HUES6 (cell line): ENCODE measurements around the gene KIF26A.

Experiments
- H3K27ac ChIP-seq: 2 replicates; pipeline ENCODE4 v1.7.0; 2013; ENCODE audit warnings: low read depth, mild to moderate bottlenecking, low read length, inconsistent platforms
- H3K27me3 ChIP-seq: 2 replicates; pipeline ENCODE4 v1.6.1; 2013; ENCODE audit warnings: low read length; ENCODE audit not compliant: control insufficient read depth, insufficient read depth
- H3K36me3 ChIP-seq: 2 replicates; pipeline ENCODE4 v1.6.1; 2013; ENCODE audit warnings: low read length; ENCODE audit not compliant: control insufficient read depth, insufficient read depth
- H3K4me1 ChIP-seq: 2 replicates; pipeline ENCODE4 v1.6.1; 2013; ENCODE audit warnings: low read length; ENCODE audit not compliant: control insufficient read depth, insufficient read depth
- H3K4me3 ChIP-seq: 2 replicates; pipeline ENCODE4 v1.5.1; 2013; ENCODE audit warnings: low read depth, low read length
- H3K9ac ChIP-seq: one replicate; pipeline ENCODE4 v1.6.1; 2013; ENCODE audit warnings: mild to moderate bottlenecking, low read length
- H3K9me3 ChIP-seq: 2 replicates; pipeline ENCODE4 v1.6.1; 2013; ENCODE audit warnings: low read depth, low read length; ENCODE audit not compliant: control insufficient read depth, insufficient read depth

The KIF26A gene

DNA sequence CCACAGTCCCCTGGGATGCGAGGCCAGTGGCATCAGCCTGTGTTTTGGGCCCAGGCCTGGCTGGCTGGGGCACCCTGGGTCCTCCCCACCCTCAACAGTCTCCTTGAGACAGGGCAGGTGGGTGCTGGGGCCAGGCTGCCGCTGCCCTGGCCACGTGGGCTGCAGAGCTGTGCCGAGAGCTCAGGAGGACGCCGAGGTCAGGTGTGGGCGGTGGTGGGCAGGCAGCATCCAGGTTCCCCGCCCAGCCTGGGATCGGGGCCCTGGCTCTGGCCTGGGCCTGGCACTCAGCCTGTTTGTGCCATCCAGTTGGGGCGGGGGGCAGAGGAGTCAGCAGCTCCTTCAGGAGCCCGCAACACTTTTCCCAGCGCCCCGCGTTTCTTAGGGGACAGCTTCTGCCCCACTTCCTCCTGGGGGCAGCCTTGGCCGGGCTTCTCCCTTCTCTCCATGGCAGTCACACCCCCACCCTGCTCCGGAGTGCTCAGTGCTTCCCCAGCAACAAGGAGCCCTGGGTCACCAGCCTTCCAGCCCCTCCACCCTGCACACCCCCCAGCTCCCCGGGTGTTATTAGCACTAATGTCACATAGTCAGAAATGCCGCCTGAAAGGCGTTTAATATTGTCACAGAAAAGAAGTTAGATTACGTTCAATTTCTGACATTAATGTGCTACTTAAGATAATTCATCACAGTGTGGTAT is 30.8 kb downstream of the KIF26A start:
- Histone ChIP-seq H3K27me3 (no peaks in the 10 kb centered on the region), H3K36me3 (peaks cover 27% of the 10 kb centered on the region), H3K4me1 (peaks cover 36% of the 10 kb centered on the region), H3K27ac (no peak overlapping the region), H3K4me3 (no peak overlapping the region), H3K9ac (no peak overlapping the region), H3K9me3 (no peaks in the 10 kb centered on the region)

DNA sequence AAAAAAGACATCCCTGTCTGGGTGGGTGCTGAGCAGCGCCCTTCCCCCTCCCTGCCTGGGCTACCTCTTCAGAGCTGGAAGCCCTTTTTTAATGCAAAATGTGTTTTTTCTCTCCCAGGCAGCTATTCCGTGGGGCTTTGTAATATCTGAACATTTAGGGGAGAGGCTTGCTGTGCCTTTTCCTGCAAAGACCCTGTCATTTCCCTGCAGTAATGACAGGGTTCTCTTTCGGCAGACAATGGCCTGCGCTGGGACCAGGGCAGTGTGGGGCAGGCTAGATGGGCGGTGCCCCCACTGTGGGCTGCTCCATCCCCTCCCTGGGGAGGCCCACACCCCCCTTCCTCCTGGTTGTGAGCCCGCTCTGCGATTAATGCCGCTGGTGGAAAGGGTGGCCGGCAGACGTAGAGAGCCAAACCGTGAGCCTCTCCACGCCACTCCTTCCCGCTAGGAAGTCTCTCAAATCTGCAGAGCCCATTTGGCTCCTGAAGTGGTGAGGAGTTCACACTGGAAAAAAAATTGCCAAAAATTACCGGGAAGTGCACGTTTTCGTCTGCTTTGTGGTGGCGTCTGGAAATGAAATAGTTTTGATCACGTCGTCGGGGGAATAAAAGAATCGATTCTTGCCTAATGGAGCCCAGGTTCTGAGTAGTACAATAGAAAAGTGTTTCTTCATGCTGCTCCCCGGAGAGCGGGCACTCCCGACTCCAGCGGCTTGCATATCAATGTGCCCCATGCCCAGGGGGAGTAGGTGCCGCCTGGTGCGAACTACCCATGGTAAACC is 31.5 kb downstream of the KIF26A start:
- Histone ChIP-seq H3K4me1 (peaks cover 36% of the 10 kb centered on the region), H3K9ac (no peak overlapping the region), H3K27ac (no peak overlapping the region), H3K27me3 (no peaks in the 10 kb centered on the region), H3K36me3 (peaks cover 34% of the 10 kb centered on the region), H3K9me3 (no peaks in the 10 kb centered on the region), H3K4me3 (no peak overlapping the region; the same call in 1 of the 2 replicates)

DNA sequence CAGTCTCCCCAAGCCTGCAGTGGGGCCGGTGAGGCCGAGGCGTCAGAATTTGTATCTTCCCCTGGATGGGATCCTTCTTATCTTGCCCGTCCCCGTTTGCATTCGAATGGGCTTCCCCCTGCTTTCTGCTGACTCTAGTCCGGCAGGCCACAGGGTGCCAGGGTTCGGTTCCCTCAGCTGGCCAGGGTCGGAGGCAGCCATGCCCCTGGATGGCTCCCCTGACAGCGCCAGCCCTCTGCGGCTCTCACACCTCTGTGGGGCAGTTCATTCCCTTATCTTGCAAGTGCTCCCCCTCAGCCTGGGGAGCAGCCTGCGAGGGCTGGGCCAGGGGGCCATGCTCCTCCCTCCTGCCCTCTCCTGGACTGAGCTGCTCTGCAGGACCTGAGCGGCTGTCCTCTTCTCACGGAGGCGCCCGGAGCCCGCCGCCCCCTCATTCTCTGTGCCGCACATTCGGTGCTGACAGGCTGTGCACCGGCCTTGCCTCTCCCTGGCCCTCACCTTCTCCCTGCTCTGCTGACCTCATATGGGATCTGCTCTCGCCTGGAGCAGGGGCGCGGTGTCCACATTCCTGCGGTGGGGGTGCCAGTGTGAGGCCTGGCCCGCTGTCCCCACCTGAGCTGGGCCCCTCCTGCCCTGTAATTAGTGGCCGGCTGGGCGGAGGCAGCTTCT is 32.8 kb downstream of the KIF26A start:
- H3K36me3 ChIP-seq = peaks cover 46% of the 10 kb centered on the region
- peaks cover 36% of the 10 kb centered on the region for H3K4me1 ChIP-seq
- H3K9me3 ChIP-seq = no peaks in the 10 kb centered on the region
- H3K27me3 ChIP-seq = no peaks in the 10 kb centered on the region
- 0 out of 2 replicates have a peak overlapping the region, but pooled peaks have one; percentile 8 for H3K4me3 ChIP-seq
- H3K27ac ChIP-seq = no peak overlapping the region
- peak overlapping the region; percentile 35 for H3K9ac ChIP-seq

DNA sequence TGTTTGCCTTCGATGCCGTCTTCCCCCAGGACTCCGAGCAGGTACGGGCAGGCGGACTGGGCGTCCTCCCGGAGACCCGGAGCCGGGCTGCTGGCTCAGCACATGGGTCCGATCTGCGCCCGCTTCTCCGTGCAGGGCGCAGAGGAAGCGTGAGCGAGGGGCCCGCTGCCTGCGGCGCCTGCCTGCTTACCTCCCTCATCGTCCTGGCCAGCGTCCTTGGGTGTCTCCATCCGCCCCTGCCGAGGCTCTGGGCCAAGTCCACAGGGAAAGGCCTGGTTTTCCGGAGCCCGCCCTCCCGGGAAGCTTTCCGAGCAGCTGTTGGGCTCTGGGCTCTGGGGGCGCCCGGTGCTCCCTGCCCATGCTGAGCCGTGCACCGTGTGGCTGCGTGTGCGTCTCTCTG is 33.5 kb downstream of the KIF26A start:
- Histone ChIP-seq H3K4me1 (peaks cover 36% of the 10 kb centered on the region), H3K9me3 (no peaks in the 10 kb centered on the region), H3K27ac (no peak overlapping the region), H3K9ac (peak overlapping the region; percentile 17), H3K36me3 (peaks cover 47% of the 10 kb centered on the region), H3K4me3 (no peak overlapping the region; the same call in 1 of the 2 replicates), H3K27me3 (no peaks in the 10 kb centered on the region)

DNA sequence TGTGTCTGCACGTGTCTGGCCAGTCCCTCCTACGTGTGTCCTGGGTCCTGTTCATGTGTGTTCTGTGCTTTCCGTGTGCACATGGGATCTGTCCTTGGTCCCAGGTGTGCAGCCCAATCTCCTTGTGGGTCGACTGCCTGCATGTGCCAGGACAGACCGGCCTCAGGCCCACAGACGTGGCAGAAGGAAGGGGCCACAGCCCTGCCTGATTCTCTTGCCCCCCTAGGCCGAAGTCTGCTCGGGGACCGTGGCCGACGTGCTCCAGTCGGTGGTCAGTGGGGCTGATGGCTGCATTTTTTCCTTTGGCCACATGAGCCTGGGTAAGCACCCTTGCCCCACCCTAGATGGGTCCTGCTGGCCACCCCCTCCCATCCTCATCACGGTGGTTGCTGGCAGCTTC is 34.0 kb downstream of the KIF26A start:
- H3K36me3 ChIP-seq = peaks cover 47% of the 10 kb centered on the region
- H3K4me1 ChIP-seq = peaks cover 36% of the 10 kb centered on the region
- peak overlapping the region; percentile 17 for H3K9ac ChIP-seq
- no peak overlapping the region for H3K27ac ChIP-seq
- H3K9me3 ChIP-seq = no peaks in the 10 kb centered on the region
- no peak overlapping the region for H3K4me3 ChIP-seq
- no peaks in the 10 kb centered on the region for H3K27me3 ChIP-seq

DNA sequence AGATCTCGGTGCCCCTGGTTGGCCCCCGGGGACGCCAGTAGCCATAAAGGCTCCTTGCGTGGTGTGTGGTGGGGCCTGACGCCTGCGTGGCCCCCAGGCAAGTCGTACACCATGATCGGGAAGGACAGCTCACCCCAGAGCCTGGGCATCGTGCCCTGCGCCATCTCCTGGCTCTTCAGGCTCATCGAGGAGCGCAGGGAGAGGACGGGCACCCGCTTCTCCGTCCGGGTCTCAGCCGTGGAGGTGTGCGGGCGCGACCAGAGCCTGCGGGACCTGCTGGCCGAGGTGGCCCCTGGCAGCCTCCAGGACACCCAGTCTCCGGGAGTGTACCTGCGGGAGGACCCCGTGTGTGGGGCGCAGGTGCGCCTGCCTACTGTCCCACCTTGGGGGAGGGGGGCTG is 34.5 kb downstream of the KIF26A start:
- no peaks in the 10 kb centered on the region for H3K27me3 ChIP-seq
- no peak overlapping the region for H3K9ac ChIP-seq
- H3K36me3 ChIP-seq = peaks cover 51% of the 10 kb centered on the region

DNA sequence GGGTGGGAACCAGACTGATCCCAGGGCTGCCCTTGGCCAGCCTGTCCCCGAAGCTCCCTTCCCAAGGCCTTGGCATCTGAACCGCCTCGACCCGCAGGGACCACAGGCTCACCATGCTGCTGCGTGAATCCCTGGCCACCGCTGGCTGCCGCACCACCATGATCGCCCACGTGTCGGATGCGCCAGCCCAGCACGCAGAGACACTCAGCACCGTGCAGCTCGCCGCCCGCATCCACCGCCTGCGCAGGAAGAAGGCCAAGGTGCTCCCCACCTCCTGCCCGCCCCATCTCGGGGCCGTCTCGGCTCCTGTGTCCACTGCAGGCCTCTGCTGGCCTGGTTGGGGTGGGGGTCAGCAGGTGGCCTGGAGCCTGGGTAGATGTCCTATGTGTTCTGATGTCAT is 35.7 kb downstream of the KIF26A start:
- Histone ChIP-seq H3K27me3 (no peaks in the 10 kb centered on the region), H3K27ac (no peak overlapping the region), H3K9me3 (no peaks in the 10 kb centered on the region), H3K4me3 (no peak overlapping the region), H3K9ac (no peak overlapping the region), H3K36me3 (peaks cover 52% of the 10 kb centered on the region), H3K4me1 (peaks cover 32% of the 10 kb centered on the region)

More for the DNA sequence above, 34.5 kb downstream of the KIF26A start:
- no peak overlapping the region for H3K4me3 ChIP-seq
- H3K9me3 ChIP-seq = no peaks in the 10 kb centered on the region
- peaks cover 36% of the 10 kb centered on the region for H3K4me1 ChIP-seq
- 0 out of 2 replicates have a peak overlapping the region, but pooled peaks have one; percentile 6 for H3K27ac ChIP-seq

DNA sequence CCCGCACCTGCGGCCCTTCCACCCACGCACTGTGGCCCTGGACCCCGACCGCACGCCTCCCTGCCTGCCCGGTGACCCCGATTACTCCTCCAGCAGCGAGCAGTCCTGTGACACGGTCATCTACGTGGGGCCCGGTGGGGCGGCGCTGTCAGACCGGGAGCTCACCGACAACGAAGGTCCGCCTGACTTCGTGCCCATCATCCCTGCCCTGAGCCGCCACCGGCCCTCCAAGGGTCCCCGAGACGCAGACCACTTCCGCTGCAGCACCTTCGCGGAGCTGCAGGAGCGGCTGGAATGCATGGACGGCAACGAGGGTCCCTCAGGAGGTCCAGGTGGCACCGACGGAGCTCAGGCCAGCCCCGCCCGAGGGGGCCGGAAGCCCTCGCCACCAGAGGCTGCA is 36.7 kb downstream of the KIF26A start:
- Histone ChIP-seq H3K27ac (no peak overlapping the region), H3K4me3 (no peak overlapping the region), H3K36me3 (peaks cover 52% of the 10 kb centered on the region), H3K4me1 (peaks cover 22% of the 10 kb centered on the region), H3K9me3 (no peaks in the 10 kb centered on the region), H3K9ac (no peak overlapping the region), H3K27me3 (no peaks in the 10 kb centered on the region)

DNA sequence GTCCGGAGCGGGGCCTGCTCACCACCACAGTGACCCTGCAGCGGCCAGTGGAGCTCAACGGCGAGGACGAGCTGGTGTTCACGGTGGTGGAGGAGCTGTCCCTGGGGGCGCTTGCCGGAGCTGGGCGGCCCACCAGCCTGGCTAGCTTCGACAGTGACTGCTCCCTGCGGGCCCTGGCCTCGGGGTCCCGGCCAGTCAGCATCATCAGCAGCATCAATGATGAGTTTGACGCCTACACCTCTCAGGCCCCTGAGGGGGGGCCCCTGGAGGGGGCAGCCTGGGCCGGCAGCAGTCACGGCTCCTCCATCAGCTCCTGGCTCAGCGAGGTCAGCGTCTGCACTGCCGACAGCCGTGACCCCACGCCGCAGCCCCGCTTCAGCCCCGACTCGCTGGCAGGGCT is 37.4 kb downstream of the KIF26A start:
- Histone ChIP-seq H3K4me3 (no peak overlapping the region), H3K9me3 (no peaks in the 10 kb centered on the region), H3K27ac (no peak overlapping the region), H3K36me3 (peaks cover 52% of the 10 kb centered on the region), H3K9ac (no peak overlapping the region), H3K4me1 (peaks cover 14% of the 10 kb centered on the region), H3K27me3 (no peaks in the 10 kb centered on the region)

DNA sequence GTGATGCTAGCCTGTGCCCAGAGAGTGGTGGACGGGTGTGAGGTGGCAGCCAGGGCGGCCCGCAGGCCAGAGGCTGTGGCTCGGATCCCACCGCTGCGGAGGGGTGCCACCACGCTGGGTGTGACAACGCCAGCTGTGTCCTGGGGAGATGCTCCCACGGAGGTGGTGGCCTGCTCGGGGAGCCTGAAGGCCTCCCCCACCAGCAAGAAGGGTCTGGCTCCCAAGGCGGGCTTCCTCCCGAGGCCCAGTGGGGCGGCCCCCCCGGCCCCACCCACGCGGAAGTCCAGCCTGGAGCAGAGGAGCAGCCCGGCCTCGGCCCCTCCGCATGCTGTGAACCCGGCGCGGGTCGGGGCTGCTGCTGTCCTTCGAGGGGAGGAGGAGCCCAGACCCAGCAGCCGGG is 38.2 kb downstream of the KIF26A start:
- Histone ChIP-seq H3K27me3 (no peaks in the 10 kb centered on the region), H3K36me3 (peaks cover 52% of the 10 kb centered on the region), H3K4me1 (peaks cover 8% of the 10 kb centered on the region; the same call in 1 of the 2 replicates)

DNA sequence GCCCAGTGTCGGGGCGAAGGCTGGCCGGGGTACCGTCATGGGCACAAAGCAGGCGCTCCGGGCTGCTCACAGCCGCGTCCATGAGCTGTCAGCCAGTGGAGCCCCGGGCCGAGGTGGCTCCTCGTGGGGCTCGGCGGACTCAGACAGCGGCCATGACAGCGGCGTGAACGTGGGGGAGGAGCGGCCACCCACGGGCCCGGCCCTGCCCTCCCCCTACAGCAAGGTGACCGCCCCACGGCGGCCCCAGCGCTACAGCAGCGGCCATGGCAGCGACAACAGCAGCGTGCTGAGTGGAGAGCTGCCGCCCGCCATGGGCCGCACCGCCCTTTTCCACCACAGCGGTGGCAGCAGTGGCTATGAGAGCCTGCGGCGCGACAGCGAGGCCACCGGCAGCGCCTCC is 39.0 kb downstream of the KIF26A start:
- H3K4me1 ChIP-seq = no peaks in the 10 kb centered on the region
- no peaks in the 10 kb centered on the region for H3K9me3 ChIP-seq
- H3K36me3 ChIP-seq = peaks cover 48% of the 10 kb centered on the region
- H3K27me3 ChIP-seq = no peaks in the 10 kb centered on the region
- no peak overlapping the region for H3K27ac ChIP-seq
- no peak overlapping the region for H3K9ac ChIP-seq
- no peak overlapping the region for H3K4me3 ChIP-seq

More for the DNA sequence above, 38.2 kb downstream of the KIF26A start:
- no peak overlapping the region for H3K4me3 ChIP-seq
- H3K9me3 ChIP-seq = no peaks in the 10 kb centered on the region
- H3K9ac ChIP-seq = no peak overlapping the region
- no peak overlapping the region for H3K27ac ChIP-seq
